ENCODE data around the gene ANO4.

The ANO4 gene

GRCh38 chr12:101027816-101028215 lies 233.2 kb downstream of the ANO4 start:
- DNase-seq (ENCODE audit: low spot score) (no peak), ATAC-seq (ENCODE audit: low read depth) (no peak)
- Histone ChIP-seq H3K4me1 (ENCODE audit: insufficient read depth, poor library complexity, severe bottlenecking) (peaks cover 2% of the 10 kb centered on the region), H3K4me3 (ENCODE audit: severe bottlenecking) (no peak overlapping the region), H3K27ac (ENCODE audit: poor library complexity, severe bottlenecking) (no peak overlapping the region), H3K27me3 (ENCODE audit: insufficient read depth, poor library complexity, severe bottlenecking) (no peaks in the 10 kb centered on the region), H3K9me3 (ENCODE audit: severe bottlenecking) (no peaks in the 10 kb centered on the region), H3K36me3 (ENCODE audit: low read depth) (no peaks in the 10 kb centered on the region)
- no peak for TF ChIP-seq CTCF (IDR thresholded peaks at IDR 0.05; ENCODE audit: poor library complexity, severe bottlenecking)

GRCh38 chr12:101038289-101038871 lies 243.8 kb downstream of the ANO4 start:
- no peak for DNase-seq (ENCODE audit: low spot score)

GRCh38 chr12:101039848-101040531 lies 245.4 kb downstream of the ANO4 start:
- H3K27me3 ChIP-seq (ENCODE audit: insufficient read depth, poor library complexity, severe bottlenecking): no peaks in the 10 kb centered on the region
- 0 out of 3 replicates have a peak, but pooled peaks have one; percentile 25 for ATAC-seq (ENCODE audit: low read depth)
- no peaks in the 10 kb centered on the region for H3K36me3 ChIP-seq (ENCODE audit: low read depth)
- no peaks in the 10 kb centered on the region for H3K9me3 ChIP-seq (ENCODE audit: severe bottlenecking)
- peaks cover 5% of the 10 kb centered on the region for H3K4me1 ChIP-seq (ENCODE audit: insufficient read depth, poor library complexity, severe bottlenecking)
- H3K27ac ChIP-seq (ENCODE audit: poor library complexity, severe bottlenecking): no peak overlapping the region
- H3K4me3 ChIP-seq (ENCODE audit: severe bottlenecking): no peak overlapping the region
- no peak for DNase-seq (ENCODE audit: low spot score)
- no peak for TF ChIP-seq CTCF (IDR thresholded peaks at IDR 0.05; ENCODE audit: poor library complexity, severe bottlenecking)

More at GRCh38 chr12:101038289-101038871, 243.8 kb downstream of the ANO4 start:
- Histone ChIP-seq H3K27me3 (ENCODE audit: insufficient read depth, poor library complexity, severe bottlenecking) (no peaks in the 10 kb centered on the region), H3K36me3 (ENCODE audit: low read depth) (no peaks in the 10 kb centered on the region), H3K27ac (ENCODE audit: poor library complexity, severe bottlenecking) (no peak overlapping the region), H3K9me3 (ENCODE audit: severe bottlenecking) (no peaks in the 10 kb centered on the region), H3K4me1 (ENCODE audit: insufficient read depth, poor library complexity, severe bottlenecking) (peaks cover 5% of the 10 kb centered on the region), H3K4me3 (ENCODE audit: severe bottlenecking) (no peak overlapping the region)
- ATAC-seq (ENCODE audit: low read depth): peak; percentile 36; the same call in 2 of the 3 replicates
- no peak for TF ChIP-seq CTCF (IDR thresholded peaks at IDR 0.05; ENCODE audit: poor library complexity, severe bottlenecking)

GRCh38 chr12:101040936-101041335 lies 246.4 kb downstream of the ANO4 start:
- no peaks in the 10 kb centered on the region for H3K27me3 ChIP-seq (ENCODE audit: insufficient read depth, poor library complexity, severe bottlenecking)
- no peak overlapping the region for H3K4me3 ChIP-seq (ENCODE audit: severe bottlenecking)
- H3K4me1 ChIP-seq (ENCODE audit: insufficient read depth, poor library complexity, severe bottlenecking): peaks cover 5% of the 10 kb centered on the region
- ATAC-seq (ENCODE audit: low read depth) (peak; percentile 35; the same call in 1 of the 3 replicates), DNase-seq (ENCODE audit: low spot score) (no peak)
- peak overlapping the region; percentile 21 for H3K27ac ChIP-seq (ENCODE audit: poor library complexity, severe bottlenecking)
- no peaks in the 10 kb centered on the region for H3K9me3 ChIP-seq (ENCODE audit: severe bottlenecking)
- no peaks in the 10 kb centered on the region for H3K36me3 ChIP-seq (ENCODE audit: low read depth)
- no peak for TF ChIP-seq CTCF (IDR thresholded peaks at IDR 0.05; ENCODE audit: poor library complexity, severe bottlenecking)

GRCh38 chr12:101042211-101042610 lies 247.6 kb downstream of the ANO4 start:
- no peak for ATAC-seq (ENCODE audit: low read depth)
- Histone ChIP-seq H3K9me3 (ENCODE audit: severe bottlenecking) (no peaks in the 10 kb centered on the region), H3K27me3 (ENCODE audit: insufficient read depth, poor library complexity, severe bottlenecking) (no peaks in the 10 kb centered on the region), H3K27ac (ENCODE audit: poor library complexity, severe bottlenecking) (no peak overlapping the region), H3K4me3 (ENCODE audit: severe bottlenecking) (no peak overlapping the region), H3K4me1 (ENCODE audit: insufficient read depth, poor library complexity, severe bottlenecking) (peaks cover 5% of the 10 kb centered on the region), H3K36me3 (ENCODE audit: low read depth) (no peaks in the 10 kb centered on the region)
- DNase-seq (ENCODE audit: low spot score): no peak
- TF ChIP-seq CTCF (IDR thresholded peaks at IDR 0.05; ENCODE audit: poor library complexity, severe bottlenecking): no peak

Data from RWPE2 (cell line).